A549 treated with CORT108297 at 1 μM for 4 hours (cell line): ENCODE data around the gene ABHD8. TPM values are rescaled to one million over a fixed set of nuclear protein-coding genes. Genes with fewer than 3 reads are reported as not detected.

Experiments used
- total RNA-seq: library from RNA; stranded (reverse); fragments of 200-300 nt; extraction: Qiagen RNA extraction; gene quantifications from 5 replicates; pipeline ENCODE4 v1.2.3, GENCODE V29; 2022

The ABHD8 gene, protein sequence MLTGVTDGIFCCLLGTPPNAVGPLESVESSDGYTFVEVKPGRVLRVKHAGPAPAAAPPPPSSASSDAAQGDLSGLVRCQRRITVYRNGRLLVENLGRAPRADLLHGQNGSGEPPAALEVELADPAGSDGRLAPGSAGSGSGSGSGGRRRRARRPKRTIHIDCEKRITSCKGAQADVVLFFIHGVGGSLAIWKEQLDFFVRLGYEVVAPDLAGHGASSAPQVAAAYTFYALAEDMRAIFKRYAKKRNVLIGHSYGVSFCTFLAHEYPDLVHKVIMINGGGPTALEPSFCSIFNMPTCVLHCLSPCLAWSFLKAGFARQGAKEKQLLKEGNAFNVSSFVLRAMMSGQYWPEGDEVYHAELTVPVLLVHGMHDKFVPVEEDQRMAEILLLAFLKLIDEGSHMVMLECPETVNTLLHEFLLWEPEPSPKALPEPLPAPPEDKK
- total RNA-seq: 2.2 to 3.9 TPM (median 3.5 TPM) in 5 replicates

DNA sequence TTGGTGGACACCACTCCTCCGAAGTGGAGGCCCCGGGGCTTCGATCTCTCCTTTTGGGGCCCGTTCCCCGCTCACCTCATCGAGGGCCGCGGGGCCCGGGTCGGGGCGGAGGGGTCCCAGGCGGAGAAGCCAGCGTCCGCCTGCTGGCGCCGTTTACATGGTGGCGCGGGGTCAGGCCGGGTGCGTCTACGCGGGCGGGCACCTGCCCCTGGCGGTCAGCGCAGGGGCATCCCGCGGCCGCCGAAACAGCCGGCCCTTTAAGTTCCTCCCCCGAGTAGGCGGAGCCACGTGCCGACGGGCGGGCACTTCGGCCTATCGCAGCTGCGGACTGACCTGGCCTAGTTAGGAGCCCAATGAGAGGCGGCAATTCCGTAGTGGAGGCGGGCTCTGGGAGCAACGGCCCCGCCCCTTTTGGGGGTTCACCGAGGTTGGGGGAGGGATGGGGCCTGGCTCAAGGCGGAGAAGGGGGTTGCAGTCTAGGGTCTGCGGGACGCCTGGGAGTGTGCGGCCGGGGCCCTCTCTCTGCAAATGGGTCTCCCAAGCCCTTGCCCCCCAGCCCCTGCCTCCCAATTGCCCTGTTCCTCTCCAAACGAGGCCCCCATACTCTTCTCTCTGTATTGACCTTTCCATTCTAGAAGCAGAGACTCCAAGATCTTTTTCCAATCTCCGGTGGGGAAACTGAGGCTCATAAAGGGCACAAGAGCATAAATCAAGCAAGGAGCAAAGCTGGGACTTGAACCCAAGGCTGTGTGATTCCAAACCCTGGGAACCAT is at the start of gene ABHD8:
TSS of gene ABHD8 (minus strand) at position 259 of the 773 bp plus-strand sequence. CDS start 1,809 bp downstream, outside the sequence.

DNA sequence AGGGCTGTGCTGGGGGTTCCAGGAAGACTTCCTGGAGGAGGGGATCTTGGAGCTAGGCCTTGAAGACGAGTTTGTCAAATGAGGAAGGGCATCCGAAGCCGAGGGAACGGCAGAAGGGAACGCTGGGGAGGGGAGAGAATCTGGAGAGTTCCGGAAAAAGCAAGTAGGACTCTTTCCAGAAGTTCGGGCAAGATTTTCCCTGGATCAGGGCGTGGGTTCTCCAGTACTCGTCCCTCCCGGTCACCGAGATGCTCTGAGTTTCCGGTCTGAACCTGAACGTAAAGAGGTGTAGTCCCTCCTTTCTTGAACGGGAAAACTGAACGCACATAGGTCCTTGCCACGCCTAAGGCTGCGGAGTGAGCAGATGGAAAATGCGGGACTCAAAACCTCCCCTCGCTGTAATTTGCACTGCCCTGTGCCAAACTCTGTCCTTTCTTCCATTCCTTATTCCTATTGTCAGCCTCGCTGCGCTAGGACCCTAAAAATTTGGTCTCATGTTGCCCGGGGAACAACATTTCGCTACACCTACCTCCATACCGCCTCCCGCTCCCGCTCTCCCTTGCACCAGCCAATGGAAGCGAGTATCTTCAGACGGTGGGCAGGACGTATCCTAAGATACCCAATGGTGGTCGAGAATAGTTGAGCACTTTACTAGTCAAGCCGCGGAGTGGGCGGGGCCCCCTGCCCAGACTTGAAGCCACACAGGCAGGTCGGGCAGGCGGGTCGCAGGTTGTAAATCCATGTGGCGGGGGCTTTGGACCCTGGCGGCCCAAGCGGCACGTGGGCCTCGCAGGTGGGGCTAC is 33.8 kb upstream of the ABHD8 start, which contains the start of gene GTPBP3:
TSS of gene GTPBP3 (plus strand) at position 682 of the 803 bp plus-strand sequence. CDS start at position 741, 59 bp downstream.

DNA sequence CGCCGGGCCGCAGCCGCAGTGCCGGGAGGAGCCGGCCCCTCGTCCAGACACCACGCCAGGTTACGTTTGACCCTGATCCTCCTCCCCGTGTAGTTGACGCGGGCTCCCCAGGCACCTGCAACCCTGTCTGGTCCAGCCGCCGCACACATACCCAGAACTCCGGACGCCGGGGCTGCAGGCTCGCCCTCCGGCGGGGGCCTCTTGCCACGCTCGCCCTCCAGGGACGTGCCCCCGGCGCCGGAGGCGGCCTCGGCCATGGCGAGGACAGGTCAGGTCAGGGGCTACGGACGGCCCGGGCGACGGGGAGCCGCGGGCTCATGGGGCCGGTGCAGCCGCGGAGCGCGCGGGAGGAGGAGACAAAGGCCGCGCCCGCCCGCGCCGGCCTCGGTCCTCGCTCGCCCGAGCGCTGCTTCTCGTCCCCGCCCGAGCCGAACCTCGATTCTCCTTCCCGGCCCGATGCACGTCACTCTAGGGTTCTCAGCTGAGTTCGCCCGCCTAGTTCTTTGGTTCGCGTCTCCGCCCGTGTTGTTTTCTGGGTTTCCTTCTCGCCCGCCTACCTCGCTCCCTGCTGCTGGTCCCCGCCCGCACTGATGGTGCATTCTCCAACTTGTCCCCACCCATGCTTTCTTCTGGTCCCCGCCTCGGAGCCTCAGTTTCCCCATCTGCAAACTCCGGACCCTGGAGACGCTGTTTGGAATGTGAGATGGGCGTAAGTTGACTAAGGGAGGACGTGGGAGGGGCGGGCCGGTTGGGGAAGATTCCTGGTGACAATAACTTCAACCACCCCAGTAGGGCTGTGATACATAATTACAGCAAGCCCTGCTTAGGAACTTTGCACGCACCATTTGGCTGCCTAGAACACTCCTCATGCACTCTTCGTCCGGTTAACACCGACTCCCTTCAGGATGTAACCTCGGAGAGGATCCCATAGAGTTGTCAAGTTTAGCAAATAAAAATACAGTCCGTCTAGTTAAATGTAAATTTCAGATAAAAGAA is 31.5 kb upstream of the ABHD8 start, which contains the start of gene ANO8:
TSS of gene ANO8 (minus strand) at position 442 of the 996 bp plus-strand sequence. CDS start at position 257, 185 bp downstream.

DNA sequence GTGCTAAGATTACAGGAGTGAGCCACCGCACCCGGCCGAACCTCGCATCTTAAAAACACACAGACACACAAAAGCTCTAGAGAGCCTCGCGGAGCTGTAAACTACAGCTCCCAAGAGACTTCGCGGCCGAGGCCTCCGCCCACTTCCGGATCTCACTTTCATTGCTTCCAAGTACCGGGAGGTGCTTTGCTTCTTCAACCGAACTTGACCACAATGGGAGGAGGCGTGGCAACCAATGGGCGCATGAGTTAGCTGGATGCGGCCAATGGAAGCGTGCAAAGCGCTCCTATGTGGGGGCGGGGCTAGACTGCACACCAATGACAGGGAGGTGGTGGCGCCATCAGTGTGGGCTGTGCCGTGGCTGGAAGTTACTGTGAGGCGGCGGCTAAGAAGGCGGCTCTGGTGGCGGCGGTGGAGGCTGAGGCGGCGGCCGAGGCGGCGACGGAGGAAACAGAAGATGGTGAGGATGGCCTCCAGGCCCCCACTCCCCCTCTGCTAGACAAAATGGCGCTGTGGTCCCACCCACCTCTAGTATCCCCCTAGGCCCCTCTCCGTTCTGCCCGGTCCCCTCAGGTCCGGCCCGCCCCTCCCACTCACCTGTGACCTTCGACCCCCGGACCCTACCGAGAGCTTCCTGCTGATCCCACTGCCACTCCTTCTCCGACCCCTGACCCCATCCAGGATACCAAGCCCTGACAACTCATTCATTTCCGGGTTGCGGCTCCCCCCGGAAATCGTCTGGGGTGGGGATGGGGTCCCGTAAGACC is 6.2 kb upstream of the ABHD8 start, which contains the start of gene DDA1:
TSS of gene DDA1 (plus strand) at position 366 of the 767 bp plus-strand sequence. CDS start at position 458, 92 bp downstream.

DNA sequence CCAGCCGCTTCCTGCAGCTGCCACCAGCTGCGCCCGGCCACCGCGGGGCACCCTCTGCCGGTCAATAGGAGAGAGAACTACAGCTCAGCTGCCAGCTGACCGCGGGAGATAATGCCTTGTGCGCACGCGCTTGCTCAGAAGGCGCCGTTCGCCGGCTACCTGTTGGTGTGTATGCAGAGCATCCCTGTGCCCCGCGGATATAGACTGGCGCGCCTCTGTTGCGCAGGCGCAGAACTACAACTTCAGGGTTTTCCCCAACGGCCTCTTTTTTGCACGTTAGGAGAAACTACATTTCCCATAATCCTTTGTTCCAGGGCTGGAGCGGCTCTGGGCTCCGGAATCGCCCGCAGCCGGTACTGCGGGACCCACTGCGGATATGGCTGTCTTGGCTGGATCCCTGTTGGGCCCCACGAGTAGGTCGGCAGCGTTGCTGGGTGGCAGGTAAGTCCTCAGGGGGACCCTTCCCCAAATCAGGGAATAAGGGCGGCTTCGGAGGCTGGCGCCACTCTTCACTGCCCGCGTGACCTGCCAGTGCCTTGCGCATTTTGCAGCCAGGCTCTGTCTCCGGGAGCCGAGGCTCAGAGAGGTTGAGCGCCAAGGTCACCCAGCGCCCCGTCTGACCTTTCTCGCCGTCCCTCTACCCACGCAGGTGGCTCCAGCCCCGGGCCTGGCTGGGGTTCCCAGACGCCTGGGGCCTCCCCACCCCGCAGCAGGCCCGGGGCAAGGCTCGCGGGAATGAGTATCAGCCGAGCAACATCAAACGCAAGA is 2.5 kb upstream of the ABHD8 start, which contains the start of gene MRPL34:
TSS of gene MRPL34 (plus strand) at position 356 of the 768 bp plus-strand sequence. CDS start at position 377, 21 bp downstream.

DNA sequence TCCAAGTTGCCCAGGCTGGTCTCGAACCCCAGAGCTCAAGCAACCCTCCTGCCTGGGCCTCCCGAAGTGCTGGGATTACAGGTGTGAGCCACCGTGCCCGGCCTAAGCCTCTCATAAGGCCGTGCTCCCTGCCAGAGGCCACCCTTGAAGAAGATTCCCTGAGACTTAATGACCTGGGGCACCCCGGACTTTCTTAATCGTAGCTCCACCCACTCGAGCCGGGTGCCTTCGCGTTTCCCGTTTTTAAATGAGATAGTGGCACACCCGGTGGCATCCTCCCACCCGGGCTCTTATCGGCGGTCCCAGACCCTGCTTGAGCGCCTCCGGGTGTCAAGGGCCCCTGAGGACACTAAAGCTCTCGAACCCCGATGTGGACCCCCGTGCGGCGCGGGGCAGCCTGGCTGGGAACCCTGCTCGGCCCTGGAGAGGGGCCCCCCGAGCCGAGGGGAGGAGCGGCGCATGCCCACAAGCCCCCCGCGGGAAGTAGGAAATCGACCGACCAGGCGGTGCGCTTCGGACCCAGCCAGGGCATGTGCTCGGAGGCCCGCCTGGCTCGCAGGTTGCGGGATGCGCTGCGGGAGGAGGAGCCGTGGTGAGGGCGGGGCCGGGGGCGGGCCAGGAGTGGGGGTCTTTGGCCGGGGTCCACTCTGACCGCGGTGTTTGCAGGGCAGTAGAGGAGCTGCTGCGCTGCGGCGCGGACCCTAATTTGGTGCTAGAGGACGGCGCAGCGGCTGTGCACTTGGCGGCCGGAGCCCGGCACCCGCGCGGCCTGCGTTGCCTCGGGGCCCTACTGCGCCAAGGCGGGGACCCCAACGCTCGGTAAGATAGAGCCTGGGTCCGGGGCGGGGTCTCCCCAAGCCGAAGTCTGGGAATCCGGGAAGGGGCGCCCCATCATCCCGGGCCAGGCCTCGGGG is 21.6 kb downstream of the ABHD8 start, which contains the start of gene ANKLE1:
TSS of gene ANKLE1 (plus strand) at position 511 of the 914 bp plus-strand sequence. CDS start at position 531, 20 bp downstream.

DNA sequence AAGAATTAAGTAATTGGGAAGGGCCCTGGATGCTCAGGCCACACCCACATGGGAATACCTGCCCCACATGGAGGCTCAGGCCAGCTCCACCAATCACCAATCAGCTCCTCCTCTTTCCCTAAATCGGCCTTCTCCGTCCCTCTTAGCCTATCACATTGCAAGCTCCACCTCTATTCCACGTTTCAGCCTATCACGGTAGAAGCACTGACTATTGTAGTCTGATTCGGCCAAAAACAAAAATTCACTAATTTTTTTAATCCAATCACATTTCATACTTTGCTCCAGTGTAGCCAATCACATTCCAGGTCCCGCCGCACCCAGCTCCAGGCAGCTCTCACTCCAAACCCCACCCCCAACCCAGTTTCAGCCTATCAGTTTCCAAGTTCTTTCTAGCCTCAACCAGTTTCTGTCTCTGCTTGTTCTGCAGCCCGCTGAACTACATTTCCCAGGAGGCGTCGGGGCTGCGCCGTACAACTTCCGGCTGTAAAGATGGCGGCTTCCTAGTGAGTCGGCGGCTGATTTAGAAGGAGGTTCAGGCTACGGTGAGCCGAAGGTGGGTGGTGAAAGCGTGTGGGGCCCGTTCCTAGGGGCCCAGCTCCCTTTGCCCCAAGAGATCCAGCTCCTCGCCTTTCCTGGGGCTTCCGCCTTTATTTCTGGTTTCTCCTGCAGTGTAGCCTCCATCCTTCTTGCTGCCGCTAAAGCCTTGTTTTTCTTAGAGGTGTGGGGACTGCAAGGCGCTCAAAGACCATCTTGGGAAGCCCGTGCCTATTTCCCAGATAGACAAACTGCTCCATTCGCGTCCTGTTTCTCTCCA is 36.0 kb downstream of the ABHD8 start, which contains the start of gene BABAM1:
TSS of gene BABAM1 (plus strand) at position 469 of the 814 bp plus-strand sequence. CDS start 1,364 bp downstream, outside the sequence.

DNA sequence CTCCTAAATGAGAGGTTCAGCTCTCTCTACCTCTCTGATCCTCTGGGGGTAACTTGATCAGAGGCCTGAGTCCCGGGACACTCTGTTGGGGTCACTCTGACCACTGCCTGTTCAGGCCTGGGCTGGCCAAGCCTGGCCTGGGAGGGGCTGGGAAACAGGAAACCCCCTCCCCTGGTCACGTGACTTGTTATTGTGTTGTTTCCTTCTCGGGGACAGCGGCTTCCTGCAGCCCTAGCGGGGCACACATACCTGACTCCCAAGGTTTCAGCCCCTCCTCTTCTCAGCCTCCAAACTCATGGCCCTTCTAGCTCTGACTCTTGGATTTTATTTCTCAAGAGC is 38.6 kb downstream of the ABHD8 start, which contains the start of gene USHBP1:
TSS of gene USHBP1 (minus strand) at position 105 of the 339 bp plus-strand sequence. CDS start 446 bp downstream, outside the sequence.

DNA sequence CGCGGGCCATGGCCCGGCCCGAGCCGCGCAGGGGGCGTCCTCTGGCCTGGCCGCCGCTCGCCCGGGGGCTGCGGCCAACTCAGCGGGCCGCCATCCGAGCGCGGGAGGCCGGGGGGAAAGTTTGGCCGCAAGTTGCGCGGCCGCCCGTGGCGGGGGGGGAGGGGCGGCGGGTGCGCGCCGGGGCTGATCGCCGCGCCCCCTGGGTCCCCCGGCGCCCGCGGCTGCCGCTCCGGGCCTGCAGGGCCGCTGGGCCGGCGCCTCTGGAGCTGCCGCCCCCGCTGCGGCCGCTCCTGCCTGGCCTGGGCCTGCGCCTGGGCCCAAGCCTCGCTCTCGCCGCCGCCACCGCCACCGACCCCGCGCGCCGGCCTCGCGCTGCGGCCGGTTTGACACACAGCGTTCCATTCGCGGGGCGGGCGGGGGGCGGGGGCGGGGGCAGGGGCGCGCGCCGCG is 57.7 kb downstream of the ABHD8 start, which contains the start of gene NR2F6:
TSS of gene NR2F6 (minus strand) at position 385 of the 450 bp plus-strand sequence. CDS start 699 bp downstream, outside the sequence.

Other genes with a start within 250 kb of the ABHD8 start
- gene HAUS8, start 228.0 kb downstream of the ABHD8 start, total RNA-seq: 12.8 to 16.9 TPM (median 15.0 TPM) in 5 replicates
- gene MYO9B, start 227.6 kb downstream of the ABHD8 start, total RNA-seq: 30.1 to 37.4 TPM (median 33.9 TPM) in 5 replicates
- 13.4 to 16.6 TPM (median 15.8 TPM) in 5 replicates for gene USE1, start 88.1 kb downstream of the ABHD8 start, total RNA-seq
- 10.5 to 11.7 TPM (median 11.3 TPM) in 5 replicates for gene OCEL1, start 77.2 kb downstream of the ABHD8 start, total RNA-seq
- gene NR2F6, start 57.5 kb downstream of the ABHD8 start, total RNA-seq: 28.0 to 66.4 TPM (median 59.8 TPM) in 5 replicates
- 0.02 to 0.05 TPM in 2 of 5 replicates, not detected in the others for gene USHBP1, start 38.7 kb downstream of the ABHD8 start, total RNA-seq
- gene BABAM1, start 36.0 kb downstream of the ABHD8 start, total RNA-seq: 61.0 to 66.7 TPM (median 63.8 TPM) in 5 replicates
- 0.28 to 0.88 TPM (median 0.62 TPM) in 5 replicates for gene ANKLE1, start 21.5 kb downstream of the ABHD8 start, total RNA-seq
- gene MRPL34, start 2.4 kb upstream of the ABHD8 start, total RNA-seq: 57.9 to 102 TPM (median 92.7 TPM) in 5 replicates
- gene DDA1, start 6.1 kb upstream of the ABHD8 start, total RNA-seq: 62.0 to 70.1 TPM (median 65.9 TPM) in 5 replicates
- 2.5 to 5.1 TPM (median 4.4 TPM) in 5 replicates for gene ANO8, start 31.4 kb upstream of the ABHD8 start, total RNA-seq
- 16.8 to 24.6 TPM (median 22.4 TPM) in 5 replicates for gene GTPBP3, start 34.1 kb upstream of the ABHD8 start, total RNA-seq
- not detected in 5 replicates for gene PLVAP, start 73.9 kb upstream of the ABHD8 start, total RNA-seq
- gene CCDC194, start 90.8 kb upstream of the ABHD8 start, total RNA-seq: not detected in 5 replicates
- gene BST2, start 102.2 kb upstream of the ABHD8 start, total RNA-seq: 0.13 to 0.43 TPM in 2 of 5 replicates, not detected in the others
- gene MVB12A, start 116.6 kb upstream of the ABHD8 start, total RNA-seq: 31.0 to 44.1 TPM (median 43.6 TPM) in 5 replicates
- 0.58 to 1.1 TPM (median 0.84 TPM) in 5 replicates for gene TMEM221, start 145.2 kb upstream of the ABHD8 start, total RNA-seq
- gene NXNL1, start 157.5 kb upstream of the ABHD8 start, total RNA-seq: not detected in 5 replicates
- gene SLC27A1, start 167.1 kb upstream of the ABHD8 start, total RNA-seq: 2.2 to 3.5 TPM (median 3.0 TPM) in 5 replicates
- gene PGLS, start 208.2 kb upstream of the ABHD8 start, total RNA-seq: 46.3 to 80.6 TPM (median 76.2 TPM) in 5 replicates